HCT116 (cell line): ENCODE results near the gene HNMT. TPM values are rescaled to one million over a fixed set of nuclear protein-coding genes. Genes with fewer than 3 reads are reported as not detected.

ENCODE experiments used
- ATAC-seq: fragments of 200-7000 bp; cut with Tn5 transposase; 2 replicates; pipeline ENCODE4 v1.9.1; 2020; ENCODE audit warnings: mild to moderate bottlenecking, moderate library complexity
- BruUV-seq: library from RNA; stranded (reverse); fragments of 400-500 nt; replicated peaks from 2 replicates; lab custom pipeline; 2021; lab: Mats Ljungman, UMichigan
- CTCF ChIA-PET: fragments of 300-600 bp; sonication (Branson Sonifier 250); formaldehyde crosslinking; loops from one replicate; lab custom pipeline; 2021; ENCODE audit warnings: antibody characterized with exemption; lab: Charles Lee
- POLR2A ChIA-PET: fragments of 300-600, 350-600 bp; sonication (Branson Sonifier 250); formaldehyde crosslinking; loops from one replicate; lab custom pipeline; 2021; ENCODE audit warnings: antibody characterized with exemption; lab: Charles Lee
- RAD21 ChIA-PET, 2 experiments: fragments of 300-600 bp; sonication (Branson Sonifier 250); formaldehyde crosslinking; loops; one replicate each; lab custom pipeline; 2023; ENCODE audit warnings: low total read pairs in 2 of 2; ENCODE audit not compliant: uncharacterized antibody in 2 of 2, unreplicated experiment in 2 of 2, low non-redundant PET in 1 of 2; lab: Charles Lee
- DNase-seq: peaks from one replicate; pipeline ENCODE4 v3.0.0-alpha.2; 2010; ENCODE audit warnings: low read depth, low spot score
- H2AFZ ChIP-seq: fragments of 200-600 bp; shearing (Covaris generic), sonication (generic); 2 replicates; pipeline ENCODE4 v1.6.1; 2017; ENCODE audit warnings: low read depth, mixed run types, mixed read lengths, antibody characterized with exemption, low read length; ENCODE audit not compliant: poor library complexity, severe bottlenecking
- H3K27ac ChIP-seq: 2 replicates; pipeline ENCODE4 v1.5.1; 2012; ENCODE audit warnings: low read depth, low read length
- H3K27me3 ChIP-seq: fragments of 200-600 bp; sonication (generic); 2 replicates; pipeline ENCODE4 v1.6.1; 2016; ENCODE audit warnings: mixed run types, low read length, mixed read lengths; ENCODE audit not compliant: insufficient read depth
- H3K36me3 ChIP-seq, 2 experiments: fragments of 200-500 bp in 1 of 2; fragments of 200-600 bp in 1 of 2; sonication (Bioruptor generic) in 1 of 2; sonication (generic) in 1 of 2; 2 replicates each; pipeline versions ENCODE4 v1.5.1 to v1.6.1; 2014 to 2016; ENCODE audit warnings: low read length in 2 of 2, inconsistent platforms in 1 of 2, mixed read lengths in 1 of 2, mixed run types in 1 of 2; ENCODE audit not compliant: insufficient read depth in 2 of 2, control insufficient read depth in 1 of 2
- H3K4me1 ChIP-seq, 2 experiments: fragments of 200-600 bp in 1 of 2; sonication (generic) in 1 of 2; 2 replicates each; pipeline versions ENCODE4 v1.5.1 to v1.6.1; 2012 to 2017; ENCODE audit warnings: low read length in 2 of 2, inconsistent platforms in 1 of 2, mild to moderate bottlenecking in 1 of 2, mixed read lengths in 1 of 2, mixed run types in 1 of 2, moderate library complexity in 1 of 2; ENCODE audit not compliant: insufficient read depth in 2 of 2, control insufficient read depth in 1 of 2
- H3K4me2 ChIP-seq: fragments of 200-600 bp; sonication (generic); 2 replicates; pipeline ENCODE4 v1.6.1; 2017; ENCODE audit warnings: mixed run types, low read length, mixed read lengths
- H3K4me3 ChIP-seq, 2 experiments: fragments of 200-600 bp in 1 of 2; sonication (generic) in 1 of 2; replicated peaks in 1 of 2; 2 replicates each; pipeline ENCODE4 v1.5.1; 2011 to 2016; ENCODE audit warnings: low read length in 2 of 2, control low read depth in 1 of 2, low read depth in 1 of 2, mild to moderate bottlenecking in 1 of 2, mixed read lengths in 1 of 2, mixed run types in 1 of 2
- H3K79me2 ChIP-seq: fragments of 200-600 bp; sonication (generic); 2 replicates; pipeline ENCODE4 v1.6.1; 2017; ENCODE audit warnings: mild to moderate bottlenecking, mixed run types, low read length, moderate library complexity, mixed read lengths; ENCODE audit not compliant: insufficient read depth
- H3K9ac ChIP-seq: fragments of 200-600 bp; sonication (generic); 2 replicates; pipeline ENCODE4 v1.6.1; 2016; ENCODE audit warnings: low read length, mixed read lengths
- H3K9me2 ChIP-seq: fragments of 200-600 bp; sonication (generic), shearing (Covaris generic); 2 replicates; pipeline ENCODE4 v1.6.1; 2017; ENCODE audit warnings: mixed run types, mild to moderate bottlenecking, moderate library complexity; ENCODE audit not compliant: insufficient read depth
- H3K9me3 ChIP-seq, 2 experiments: fragments of 200-500 bp in 1 of 2; fragments of 200-600 bp in 1 of 2; sonication (Bioruptor generic) in 1 of 2; sonication (generic) in 1 of 2; 2 replicates each; pipeline ENCODE4 v1.6.1; 2014 to 2017; ENCODE audit warnings: low read length in 2 of 2, mixed read lengths in 2 of 2, inconsistent platforms in 1 of 2, low read depth in 1 of 2, mild to moderate bottlenecking in 1 of 2, mixed run types in 1 of 2, moderate library complexity in 1 of 2; ENCODE audit not compliant: control insufficient read depth in 1 of 2, insufficient read depth in 1 of 2
- H4K20me1 ChIP-seq: fragments of 200-600 bp; sonication (generic), shearing (Covaris generic); 2 replicates; pipeline ENCODE4 v1.6.1; 2017; ENCODE audit warnings: mixed run types, mild to moderate bottlenecking, moderate library complexity; ENCODE audit not compliant: insufficient read depth
- ATF3 ChIP-seq: IDR thresholded peaks from 2 replicates; pipeline ENCODE4 v1.6.1; 2012
- REST ChIP-seq: IDR thresholded peaks from 2 replicates; pipeline ENCODE4 v1.6.1; 2012; ENCODE audit warnings: low read depth
- SIN3A ChIP-seq: IDR thresholded peaks from 2 replicates; pipeline ENCODE4 v1.6.1; 2012; ENCODE audit warnings: low read depth
- intact Hi-C: fragments of 100-400 bp; cut with micrococcal nuclease; formaldehyde crosslinking; loops from 2 replicates; pipeline ENCODE4 v1.10.0; 2022
- total RNA-seq: library from RNA; stranded (reverse); gene quantifications from one replicate; pipeline ENCODE4 v1.2.1, GENCODE V29; 2021; ENCODE audit not compliant: unreplicated experiment

HNMT gene
- total RNA-seq, 1 experiment from 2014 or later: not detected

- no peaks in the 10 kb centered on the region for H3K36me3 ChIP-seq
- TF ChIP-seq ATF3: no peak
- no peak for TF ChIP-seq REST
- no peak for TF ChIP-seq SIN3A
- H3K4me1 ChIP-seq: peaks cover 0 to 9% of the 10 kb centered on the region in 2 experiments; a peak in 2 of 4 replicates
- no peak overlapping the region for H3K9ac ChIP-seq
- H3K4me3 ChIP-seq: no peak overlapping the region
- H4K20me1 ChIP-seq: no peaks in the 10 kb centered on the region
- RAD21 ChIA-PET: no interaction called here
- BruUV-seq: no TSS peak
- H3K9me3 ChIP-seq: no peaks in the 10 kb centered on the region
- POLR2A ChIA-PET: no interaction called here
- no peak overlapping the region for H3K27ac ChIP-seq
- H3K27me3 ChIP-seq: no peaks in the 10 kb centered on the region
- H3K9me2 ChIP-seq: no peaks in the 10 kb centered on the region
- H3K4me2 ChIP-seq: peak overlapping the region; percentile 35; the same call in 1 of the 2 replicates
- CTCF ChIA-PET: interaction anchor here (1.2 kb wide), 1 partner anchor 886 kb away, joined by 4 read pairs; no protein-coding TSS in a partner anchor
- H3K79me2 ChIP-seq: no peaks in the 10 kb centered on the region
- peak overlapping the region; percentile 35 for H2AFZ ChIP-seq
- intact Hi-C loops: no loop called here
- DNase-seq (no peak), ATAC-seq (no peak)
Observed at GRCh38 chr2:137928547-137929518, 35.4 kb upstream of the HNMT start.
